ENCODE measurements around the gene MRAS. TPM values are rescaled to one million over a fixed set of nuclear protein-coding genes. Genes with fewer than 3 reads are reported as not detected.

MRAS gene
- total RNA-seq, 2 experiments from 2014 or later, result 0.07 TPM; not detected in 1

DNA sequence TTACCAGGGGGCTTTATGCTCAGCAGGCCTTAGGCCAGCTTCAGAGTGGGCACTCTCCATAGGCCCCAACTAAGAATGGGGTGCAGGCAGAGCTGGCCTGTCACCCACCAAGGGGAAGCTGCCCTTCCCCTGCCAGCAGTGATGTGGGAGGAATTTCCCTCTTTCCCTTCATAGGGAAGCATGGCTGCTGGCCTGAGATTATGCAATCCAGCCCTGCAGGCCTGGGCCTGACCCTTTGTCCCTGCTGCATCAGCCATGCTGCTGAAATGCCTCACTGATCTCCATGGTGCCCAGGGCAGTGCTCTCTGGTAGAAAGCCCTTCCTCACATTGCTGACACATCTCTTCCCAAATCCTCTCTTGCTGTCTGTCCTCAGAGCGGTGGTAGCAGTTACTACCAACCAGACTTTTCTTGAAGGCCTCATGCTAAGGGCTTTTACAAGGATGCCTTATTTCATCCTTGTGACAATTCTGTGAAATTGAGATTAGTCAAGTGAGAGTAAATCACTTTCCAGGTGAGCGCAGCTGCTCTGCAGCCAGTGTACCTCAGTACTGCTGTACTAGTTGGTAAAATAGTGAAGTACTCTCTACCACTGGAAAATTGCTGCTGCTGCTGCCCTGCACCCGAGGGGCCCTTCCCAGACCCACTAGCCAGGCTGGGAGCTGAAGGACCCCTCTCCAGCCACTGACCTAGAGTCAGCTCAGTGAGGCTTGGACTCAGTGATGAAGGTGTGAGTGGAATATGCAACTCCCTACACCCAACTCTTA, 33.8 kb downstream of the MRAS start:
- Mint-ChIP-seq H3K36me3 (ENCODE audit: low read depth) (no peaks in the 10 kb centered on the region), H3K27me3 (peaks cover 1% of the 10 kb centered on the region), H3K27ac (no peak overlapping the region), H3K9me3 (no peaks in the 10 kb centered on the region), H3K4me1 (ENCODE audit: low read depth) (no peaks in the 10 kb centered on the region), H3K4me3 (no peak overlapping the region)
- ATAC-seq (no peak), DNase-seq (no peak)
- TF ChIP-seq, protein P1, sequence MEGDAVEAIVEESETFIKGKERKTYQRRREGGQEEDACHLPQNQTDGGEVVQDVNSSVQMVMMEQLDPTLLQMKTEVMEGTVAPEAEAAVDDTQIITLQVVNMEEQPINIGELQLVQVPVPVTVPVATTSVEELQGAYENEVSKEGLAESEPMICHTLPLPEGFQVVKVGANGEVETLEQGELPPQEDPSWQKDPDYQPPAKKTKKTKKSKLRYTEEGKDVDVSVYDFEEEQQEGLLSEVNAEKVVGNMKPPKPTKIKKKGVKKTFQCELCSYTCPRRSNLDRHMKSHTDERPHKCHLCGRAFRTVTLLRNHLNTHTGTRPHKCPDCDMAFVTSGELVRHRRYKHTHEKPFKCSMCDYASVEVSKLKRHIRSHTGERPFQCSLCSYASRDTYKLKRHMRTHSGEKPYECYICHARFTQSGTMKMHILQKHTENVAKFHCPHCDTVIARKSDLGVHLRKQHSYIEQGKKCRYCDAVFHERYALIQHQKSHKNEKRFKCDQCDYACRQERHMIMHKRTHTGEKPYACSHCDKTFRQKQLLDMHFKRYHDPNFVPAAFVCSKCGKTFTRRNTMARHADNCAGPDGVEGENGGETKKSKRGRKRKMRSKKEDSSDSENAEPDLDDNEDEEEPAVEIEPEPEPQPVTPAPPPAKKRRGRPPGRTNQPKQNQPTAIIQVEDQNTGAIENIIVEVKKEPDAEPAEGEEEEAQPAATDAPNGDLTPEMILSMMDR (IDR thresholded peaks at IDR 0.05), result no peak
- POLR2A ChIA-PET, result no interaction called here
- intact Hi-C loops (cut with micrococcal nuclease), result no loop called here
- CTCF ChIA-PET, result no interaction called here

DNA sequence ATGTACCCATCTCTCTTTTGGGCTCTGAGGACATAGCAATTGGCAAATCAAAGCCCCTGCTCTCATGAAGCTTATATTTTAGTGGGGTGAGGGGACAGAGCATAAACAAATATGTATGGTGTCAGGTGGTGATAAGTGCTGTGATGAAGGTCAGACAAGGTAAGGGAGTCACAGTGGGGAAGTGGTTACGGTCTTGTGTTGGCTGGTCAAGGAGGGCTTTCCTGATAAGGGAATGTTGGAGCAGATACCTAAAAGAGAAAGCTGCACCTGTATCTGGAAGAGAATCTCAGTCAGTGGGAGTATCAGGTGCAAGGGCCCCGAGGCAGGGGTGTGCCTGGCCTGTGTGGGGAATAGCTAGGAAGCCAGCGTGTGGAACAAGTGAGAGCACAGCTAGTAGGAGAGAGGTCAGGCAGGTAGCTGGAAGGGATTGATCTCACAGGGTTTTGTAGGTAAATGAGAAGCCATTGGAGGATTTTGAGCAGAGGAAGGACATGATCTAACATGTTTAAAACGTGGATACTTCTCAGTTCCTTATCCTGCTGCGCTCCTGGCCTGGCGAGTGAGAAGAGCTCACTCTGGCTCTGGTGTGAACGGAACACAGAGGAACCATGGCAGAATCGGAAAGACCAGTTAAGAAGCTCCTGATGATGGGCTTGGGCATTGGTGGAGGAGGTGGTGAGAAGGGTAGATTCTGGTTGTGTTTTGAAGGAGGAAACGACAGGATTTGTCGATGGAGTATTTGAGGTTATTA, 35.5 kb downstream of the MRAS start:
- POLR2A ChIA-PET, result interaction anchor here (0.8 to 1.2 kb wide), 3 partner anchors 14 to 44 kb away, joined by 3 to 4 read pairs (median 3); no protein-coding TSS in a partner anchor

DNA sequence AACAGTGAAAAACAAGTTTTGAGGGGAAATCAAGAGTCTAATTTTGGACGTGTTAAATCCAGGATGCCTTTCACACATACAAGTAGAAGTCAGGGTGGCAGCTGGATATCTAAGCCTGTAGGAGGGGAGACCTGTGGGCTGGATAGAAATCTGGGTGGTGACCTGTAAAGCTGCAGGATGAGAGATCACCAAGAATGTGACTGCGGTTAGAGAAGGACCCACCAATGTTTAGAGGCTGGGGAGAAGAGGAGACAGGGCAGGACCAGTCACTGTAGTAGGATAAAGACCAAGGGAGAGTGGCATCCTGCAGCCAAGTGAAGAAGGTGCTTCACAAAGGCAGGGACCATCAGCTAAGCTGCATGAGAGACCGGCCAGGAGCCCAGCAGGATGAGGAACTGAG, 36.2 kb downstream of the MRAS start:
- H3K4me3 Mint-ChIP-seq, result no peak overlapping the region
- ChIA-PET POLR2A (interaction anchor here (0.8 to 1.2 kb wide), 2 partner anchors 14 to 16 kb away, joined by 3 to 4 read pairs; no protein-coding TSS in a partner anchor), CTCF (no interaction called here)
- TF ChIP-seq, protein P1 (IDR thresholded peaks at IDR 0.05), result no peak
- no peak overlapping the region for H3K27ac Mint-ChIP-seq
- intact Hi-C loops (cut with micrococcal nuclease), result no loop called here
- no peaks in the 10 kb centered on the region for H3K36me3 Mint-ChIP-seq (ENCODE audit: low read depth)
- ATAC-seq, result no peak
- DNase-seq, result no peak
- no peaks in the 10 kb centered on the region for H3K9me3 Mint-ChIP-seq
- no peaks in the 10 kb centered on the region for H3K4me1 Mint-ChIP-seq (ENCODE audit: low read depth)
- H3K27me3 Mint-ChIP-seq, result peaks cover 1% of the 10 kb centered on the region

More for the DNA sequence above, 35.5 kb downstream of the MRAS start:
- no peaks in the 10 kb centered on the region for H3K36me3 Mint-ChIP-seq (ENCODE audit: low read depth)
- H3K27me3 Mint-ChIP-seq, result peaks cover 1% of the 10 kb centered on the region
- H3K4me3 Mint-ChIP-seq, result no peak overlapping the region
- no peaks in the 10 kb centered on the region for H3K9me3 Mint-ChIP-seq
- H3K4me1 Mint-ChIP-seq (ENCODE audit: low read depth), result no peaks in the 10 kb centered on the region
- ATAC-seq (no peak), DNase-seq (no peak)
- intact Hi-C loops (cut with micrococcal nuclease), result no loop called here
- TF ChIP-seq, protein P1 (IDR thresholded peaks at IDR 0.05), result no peak
- CTCF ChIA-PET, result no interaction called here
- no peak overlapping the region for H3K27ac Mint-ChIP-seq

DNA sequence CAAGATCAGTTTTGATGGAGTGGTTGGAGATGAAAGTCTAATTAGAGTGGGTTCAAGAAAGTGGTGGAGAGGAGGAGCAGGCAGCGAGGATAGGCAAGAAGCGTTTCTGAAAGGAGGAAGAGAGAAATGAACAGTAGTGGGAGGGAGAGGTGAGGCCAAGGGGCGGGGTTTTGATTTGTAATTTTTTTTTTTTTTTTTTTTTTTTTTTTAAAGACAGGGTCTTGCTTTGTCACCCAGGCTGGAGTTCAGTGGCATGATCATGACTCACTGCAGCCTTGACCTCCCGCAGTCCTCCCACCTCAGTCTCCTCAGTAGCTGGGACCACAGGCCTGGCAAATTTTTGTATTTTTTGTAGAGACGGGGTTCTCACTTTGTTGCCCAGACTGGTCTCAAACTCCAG, 36.6 kb downstream of the MRAS start:
- no peak overlapping the region for H3K4me3 Mint-ChIP-seq
- DNase-seq (no peak), ATAC-seq (no peak)
- TF ChIP-seq, protein P1 (IDR thresholded peaks at IDR 0.05), result no peak
- POLR2A ChIA-PET, result interaction anchor here (1.2 kb wide), 1 partner anchor 15 kb away, joined by 4 read pairs; no protein-coding TSS in a partner anchor
- CTCF ChIA-PET, result no interaction called here
- H3K9me3 Mint-ChIP-seq, result no peaks in the 10 kb centered on the region
- H3K4me1 Mint-ChIP-seq (ENCODE audit: low read depth), result no peaks in the 10 kb centered on the region
- intact Hi-C loops (cut with micrococcal nuclease), result no loop called here
- no peaks in the 10 kb centered on the region for H3K36me3 Mint-ChIP-seq (ENCODE audit: low read depth)
- no peak overlapping the region for H3K27ac Mint-ChIP-seq
- H3K27me3 Mint-ChIP-seq, result peaks cover 1% of the 10 kb centered on the region

DNA sequence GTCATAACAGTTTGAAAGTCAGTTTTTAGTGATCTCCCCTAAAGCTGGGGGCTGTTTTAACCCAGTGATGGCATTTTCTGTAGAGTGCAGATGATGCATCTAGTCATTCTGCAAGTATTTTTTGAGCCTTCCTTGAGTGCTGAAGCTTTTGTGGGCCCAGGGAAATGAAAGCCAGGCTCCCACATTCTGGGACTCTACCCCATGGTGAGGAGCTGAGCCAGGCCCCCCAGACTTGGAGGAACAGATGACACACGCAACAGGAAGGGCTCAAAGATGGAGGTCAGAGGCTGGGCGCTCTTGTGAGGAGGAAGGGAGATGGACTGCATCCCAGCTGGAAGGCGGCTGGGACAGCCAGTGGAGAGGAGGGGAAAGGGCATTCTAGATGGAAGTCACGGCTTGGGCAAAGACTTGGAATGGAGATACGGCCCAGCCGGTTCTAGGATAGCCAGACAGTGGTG, 40.8 kb downstream of the MRAS start:
- intact Hi-C loops (cut with micrococcal nuclease), result no loop called here
- POLR2A ChIA-PET, result no interaction called here
- no peaks in the 10 kb centered on the region for H3K36me3 Mint-ChIP-seq (ENCODE audit: low read depth)
- CTCF ChIA-PET, result no interaction called here
- no peaks in the 10 kb centered on the region for H3K9me3 Mint-ChIP-seq
- no peaks in the 10 kb centered on the region for H3K4me1 Mint-ChIP-seq (ENCODE audit: low read depth)
- TF ChIP-seq, protein P1 (IDR thresholded peaks at IDR 0.05), result no peak
- no peak for DNase-seq
- H3K27me3 Mint-ChIP-seq, result peaks cover 1% of the 10 kb centered on the region
- no peak overlapping the region for H3K27ac Mint-ChIP-seq
- H3K4me3 Mint-ChIP-seq, result no peak overlapping the region
- no peak for ATAC-seq
